WTC11 (cell line): ENCODE results near the gene DLG5. TPM values are rescaled to one million over a fixed set of nuclear protein-coding genes. Genes with fewer than 3 reads are reported as not detected.

Experiments
- ATAC-seq: fragments of 200-7000 bp; cut with Tn5 transposase; 2 replicates; pipeline ENCODE4 v1.10.0; 2021; ENCODE audit warnings: mild to moderate bottlenecking, moderate library complexity
- CTCF ChIA-PET: fragments of 300-600 bp; sonication (Branson Sonifier 250); formaldehyde crosslinking; loops from one replicate; lab custom pipeline; 2021; ENCODE audit warnings: antibody characterized with exemption; lab: Charles Lee
- POLR2A ChIA-PET: fragments of 350-600 bp; sonication (Branson Sonifier 250); formaldehyde crosslinking; loops from one replicate; lab custom pipeline; 2021; ENCODE audit warnings: antibody characterized with exemption; lab: Charles Lee
- DNase-seq: peaks from one replicate; pipeline ENCODE4 v3.0.0; 2021; ENCODE audit warnings: low spot score
- H3K27ac Mint-ChIP-seq: 2 replicates; pipeline ENCODE4 v1.8.0; 2021; ENCODE audit warnings: mixed read lengths
- H3K27me3 Mint-ChIP-seq: 2 replicates; pipeline ENCODE4 v1.8.0; 2021; ENCODE audit warnings: low read depth, mild to moderate bottlenecking, moderate library complexity, mixed read lengths
- H3K36me3 Mint-ChIP-seq: 2 replicates; pipeline ENCODE4 v1.8.0; 2021; ENCODE audit warnings: mixed read lengths
- H3K4me1 Mint-ChIP-seq: 2 replicates; pipeline ENCODE4 v1.8.0; 2022; ENCODE audit warnings: mixed read lengths
- H3K4me3 Mint-ChIP-seq: 2 replicates; pipeline ENCODE4 v1.8.0; 2021; ENCODE audit warnings: mild to moderate bottlenecking, moderate library complexity, mixed read lengths
- H3K9me3 Mint-ChIP-seq: 2 replicates; pipeline ENCODE4 v1.8.0; 2021; ENCODE audit warnings: mixed read lengths
- CREM ChIP-seq: sonication (generic); formaldehyde crosslinking; IDR thresholded peaks from 2 replicates; pipeline ENCODE4 v1.8.1; 2022; ENCODE audit warnings: mild to moderate bottlenecking, missing genetic modification reagents, moderate library complexity
- ELF4 ChIP-seq: sonication (generic); formaldehyde crosslinking; IDR thresholded peaks from 2 replicates; pipeline ENCODE4 v1.8.1; 2022; ENCODE audit warnings: low read depth, mild to moderate bottlenecking, moderate library complexity, missing genetic modification reagents
- FOXK1 ChIP-seq: sonication (generic); formaldehyde crosslinking; IDR thresholded peaks from 2 replicates; pipeline ENCODE4 v1.8.0; 2022; ENCODE audit warnings: mild to moderate bottlenecking, moderate library complexity, missing genetic modification reagents
- GRHL2 ChIP-seq: fragments of 250-450 bp; sonication (Bioruptor Pico); IDR thresholded peaks from 2 replicates; pipeline ENCODE4 v1.8.0; 2022; ENCODE audit warnings: mild to moderate bottlenecking, moderate library complexity; ENCODE audit not compliant: insufficient replicate concordance, severe bottlenecking
- GTF2I ChIP-seq: fragments of 250-450 bp; sonication (Bioruptor Pico); conservative IDR thresholded peaks from 2 replicates; pipeline ENCODE4 v1.4.0; 2021; ENCODE audit warnings: mild to moderate bottlenecking
- HMGA2 ChIP-seq: fragments of 250-450 bp; sonication (Bioruptor Pico); IDR thresholded peaks from 2 replicates; pipeline ENCODE4 v1.4.0; 2021; ENCODE audit warnings: mild to moderate bottlenecking, moderate library complexity
- MYBL2 ChIP-seq: sonication (generic); formaldehyde crosslinking; IDR thresholded peaks from 2 replicates; pipeline ENCODE4 v1.8.1; 2023; ENCODE audit warnings: mild to moderate bottlenecking, moderate library complexity, missing genetic modification reagents
- NFATC4 ChIP-seq: fragments of 250-450 bp; sonication (Bioruptor Pico); IDR thresholded peaks from 2 replicates; pipeline ENCODE4 v1.9.0; 2021; ENCODE audit warnings: mild to moderate bottlenecking
- NR2C2 ChIP-seq: sonication (generic); formaldehyde crosslinking; IDR thresholded peaks from 2 replicates; pipeline ENCODE4 v1.8.0; 2022; ENCODE audit warnings: mild to moderate bottlenecking, missing genetic modification reagents
- SMAD4 ChIP-seq: sonication (generic); formaldehyde crosslinking; IDR thresholded peaks from 2 replicates; pipeline ENCODE4 v1.8.0; 2022; ENCODE audit warnings: mild to moderate bottlenecking, missing genetic modification reagents
- SOX15 ChIP-seq: fragments of 250-450 bp; sonication (Bioruptor Pico); IDR thresholded peaks from 2 replicates; pipeline ENCODE4 v1.9.0; 2021; ENCODE audit warnings: mild to moderate bottlenecking
- ZNF396 ChIP-seq: fragments of 250-450 bp; sonication (Bioruptor Pico); IDR thresholded peaks from 2 replicates; pipeline ENCODE4 v1.8.0; 2021; ENCODE audit warnings: mild to moderate bottlenecking, moderate library complexity, borderline replicate concordance
- ZNF671 ChIP-seq: fragments of 250-450 bp; sonication (Bioruptor Pico); IDR thresholded peaks from 2 replicates; pipeline ENCODE4 v1.8.0; 2021; ENCODE audit warnings: mild to moderate bottlenecking
- total RNA-seq: library from RNA; stranded (reverse); gene quantifications from 3 replicates; pipeline ENCODE4 v1.2.3, GENCODE V29; 2021
- TF ChIP-seq, protein P1 (sequence below): sonication (generic); formaldehyde crosslinking; IDR thresholded peaks from 2 replicates; pipeline ENCODE4 v1.8.0; 2022; ENCODE audit warnings: mild to moderate bottlenecking, missing genetic modification reagents
- TF ChIP-seq, protein P2 (sequence below): fragments of 250-450 bp; sonication (Bioruptor Pico); IDR thresholded peaks from 2 replicates; pipeline ENCODE4 v2.1.2; 2022; ENCODE audit warnings: mild to moderate bottlenecking, moderate library complexity
- TF ChIP-seq, protein P3 (sequence below): sonication (generic); formaldehyde crosslinking; IDR thresholded peaks from 2 replicates; pipeline ENCODE4 v1.8.0; 2023; ENCODE audit warnings: missing genetic modification reagents
- TF ChIP-seq, protein P4 (sequence below): sonication (generic); formaldehyde crosslinking; IDR thresholded peaks from 2 replicates; pipeline ENCODE4 v1.8.1; 2022; ENCODE audit warnings: missing genetic modification reagents, borderline replicate concordance
- TF ChIP-seq, protein P5 (sequence below): sonication (generic); formaldehyde crosslinking; IDR thresholded peaks from 2 replicates; pipeline ENCODE4 v1.8.1; 2023; ENCODE audit warnings: mild to moderate bottlenecking, moderate library complexity, missing genetic modification reagents
- TF ChIP-seq, protein P6 (sequence below): fragments of 250-450 bp; sonication (Bioruptor Pico); IDR thresholded peaks from 2 replicates; pipeline ENCODE4 v1.9.0; 2021; ENCODE audit warnings: mild to moderate bottlenecking

The DLG5 gene
- total RNA-seq, 1 experiment from 2014 or later, result 65.5 TPM

DNA sequence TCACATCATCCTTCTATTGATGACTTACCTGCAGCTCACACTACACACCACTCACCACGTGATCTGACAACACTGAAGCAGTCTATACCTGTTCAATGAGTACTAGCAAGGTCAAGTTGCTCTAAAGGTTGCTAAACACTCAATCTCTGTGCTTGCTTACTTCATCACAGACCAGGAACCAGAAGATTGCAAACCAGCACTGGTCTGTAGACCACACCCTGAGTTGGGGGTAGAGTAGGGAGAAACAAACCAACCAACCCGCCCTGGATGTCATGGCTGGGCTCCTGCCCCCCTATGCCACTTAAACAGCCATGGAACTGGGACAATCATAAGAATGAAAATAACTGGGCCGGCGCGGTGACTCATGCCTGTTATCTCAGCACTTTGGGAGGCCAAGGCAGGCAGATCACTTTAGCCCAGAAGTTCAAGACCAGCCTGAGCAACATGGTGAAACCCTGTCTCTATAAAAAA is 19.6 kb downstream of the DLG5 start (continued):
- TF ChIP-seq, protein P1, sequence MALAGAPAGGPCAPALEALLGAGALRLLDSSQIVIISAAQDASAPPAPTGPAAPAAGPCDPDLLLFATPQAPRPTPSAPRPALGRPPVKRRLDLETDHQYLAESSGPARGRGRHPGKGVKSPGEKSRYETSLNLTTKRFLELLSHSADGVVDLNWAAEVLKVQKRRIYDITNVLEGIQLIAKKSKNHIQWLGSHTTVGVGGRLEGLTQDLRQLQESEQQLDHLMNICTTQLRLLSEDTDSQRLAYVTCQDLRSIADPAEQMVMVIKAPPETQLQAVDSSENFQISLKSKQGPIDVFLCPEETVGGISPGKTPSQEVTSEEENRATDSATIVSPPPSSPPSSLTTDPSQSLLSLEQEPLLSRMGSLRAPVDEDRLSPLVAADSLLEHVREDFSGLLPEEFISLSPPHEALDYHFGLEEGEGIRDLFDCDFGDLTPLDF, result no peak
- no peak for TF ChIP-seq SMAD4
- TF ChIP-seq GRHL2 (CRISPR knock-in tag), result no peak
- no peak for TF ChIP-seq SOX15

DNA sequence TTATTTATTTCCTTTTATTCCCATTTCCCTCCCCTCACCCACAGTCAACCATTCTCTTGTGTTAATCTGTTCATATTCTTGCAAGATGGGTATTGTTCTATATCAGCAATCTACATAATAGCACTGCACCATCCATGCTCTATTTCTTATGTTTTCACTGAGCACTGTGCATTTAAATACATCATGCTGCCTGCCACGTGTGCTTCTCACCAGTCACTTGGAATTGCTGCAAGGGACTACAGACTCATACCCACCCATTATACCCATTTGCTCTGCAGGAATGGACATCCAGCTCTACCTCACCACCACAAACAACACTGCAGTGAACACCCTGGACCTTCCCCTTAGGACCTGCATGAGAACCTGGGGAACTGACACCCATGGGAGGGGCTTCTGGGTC is 20.8 kb downstream of the DLG5 start:
- POLR2A ChIA-PET, result interaction anchor here (0.9 kb wide), 1 partner anchor 28 kb away, joined by 3 read pairs; no protein-coding TSS in a partner anchor
- no peak overlapping the region for H3K4me3 Mint-ChIP-seq
- no peak for TF ChIP-seq HMGA2 (CRISPR knock-in tag)
- TF ChIP-seq ZNF396 (CRISPR knock-in tag), result no peak
- no peak for TF ChIP-seq CREM (CRISPR knock-in tag)
- DNase-seq (no peak), ATAC-seq (no peak)
- no peak overlapping the region for H3K27ac Mint-ChIP-seq
- CTCF ChIA-PET, result interaction anchor here (1.6 to 2.2 kb wide), 3 partner anchors 16 to 69 kb away, joined by 6 to 9 read pairs (median 7); no protein-coding TSS in a partner anchor
- H3K36me3 Mint-ChIP-seq, result no peaks in the 10 kb centered on the region
- no peaks in the 10 kb centered on the region for H3K27me3 Mint-ChIP-seq
- H3K9me3 Mint-ChIP-seq, result no peaks in the 10 kb centered on the region
- peaks cover 41% of the 10 kb centered on the region for H3K4me1 Mint-ChIP-seq

DNA sequence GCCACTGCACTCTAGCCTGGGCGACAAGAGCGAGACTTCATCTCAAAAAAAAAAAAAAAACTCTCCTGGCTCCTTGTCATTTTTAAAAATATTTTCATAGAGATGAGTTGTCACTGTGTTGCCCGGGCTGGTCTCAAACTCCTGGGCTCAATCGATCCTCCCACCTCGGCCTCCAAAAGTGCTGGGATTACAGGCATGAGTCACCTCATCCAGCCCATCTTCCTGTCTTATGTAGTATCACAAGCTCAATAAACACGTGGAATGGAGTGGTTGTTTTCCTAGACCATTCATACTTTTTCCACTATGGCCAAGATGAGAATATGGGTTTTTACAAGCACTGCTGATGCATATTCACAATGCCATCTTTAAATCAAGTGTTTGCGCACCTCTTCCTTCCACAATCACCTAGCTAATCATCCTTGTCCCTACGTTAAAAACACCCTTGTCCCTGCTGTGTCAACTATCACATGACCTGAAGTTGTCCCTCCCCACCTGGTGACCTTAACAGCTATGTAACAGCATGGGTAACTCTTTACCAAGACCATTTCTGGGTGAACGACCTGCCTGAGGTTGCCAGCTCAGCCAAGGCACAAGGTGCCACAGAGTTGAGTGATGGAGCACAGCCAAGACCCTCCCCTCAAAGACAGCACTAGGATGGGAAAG is 21.3 kb downstream of the DLG5 start:
- Mint-ChIP-seq H3K4me3 (no peak overlapping the region), H3K9me3 (no peaks in the 10 kb centered on the region), H3K4me1 (peaks cover 36% of the 10 kb centered on the region), H3K36me3 (no peaks in the 10 kb centered on the region), H3K27me3 (no peaks in the 10 kb centered on the region), H3K27ac (peak overlapping the region; percentile 73)
- ChIA-PET CTCF (interaction anchor here (1.6 to 2.2 kb wide), 3 partner anchors 16 to 69 kb away, joined by 6 to 9 read pairs (median 7); no protein-coding TSS in a partner anchor), POLR2A (no interaction called here)
- TF ChIP-seq FOXK1 (CRISPR knock-in tag) (no peak), ZNF671 (no peak), MYBL2 (CRISPR knock-in tag) (no peak), GTF2I (CRISPR knock-in tag) (no peak), ELF4 (no peak), NR2C2 (CRISPR knock-in tag) (no peak), NFATC4 (CRISPR knock-in tag) (no peak), GRHL2 (CRISPR knock-in tag) (no peak)
- TF ChIP-seq, protein P2, sequence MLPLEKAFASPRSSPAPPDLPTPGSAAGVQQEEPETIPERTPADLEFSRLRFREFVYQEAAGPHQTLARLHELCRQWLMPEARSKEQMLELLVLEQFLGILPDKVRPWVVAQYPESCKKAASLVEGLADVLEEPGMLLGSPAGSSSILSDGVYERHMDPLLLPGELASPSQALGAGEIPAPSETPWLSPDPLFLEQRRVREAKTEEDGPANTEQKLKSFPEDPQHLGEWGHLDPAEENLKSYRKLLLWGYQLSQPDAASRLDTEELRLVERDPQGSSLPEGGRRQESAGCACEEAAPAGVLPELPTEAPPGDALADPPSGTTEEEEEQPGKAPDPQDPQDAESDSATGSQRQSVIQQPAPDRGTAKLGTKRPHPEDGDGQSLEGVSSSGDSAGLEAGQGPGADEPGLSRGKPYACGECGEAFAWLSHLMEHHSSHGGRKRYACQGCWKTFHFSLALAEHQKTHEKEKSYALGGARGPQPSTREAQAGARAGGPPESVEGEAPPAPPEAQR, result no peak
- TF ChIP-seq, protein P3, sequence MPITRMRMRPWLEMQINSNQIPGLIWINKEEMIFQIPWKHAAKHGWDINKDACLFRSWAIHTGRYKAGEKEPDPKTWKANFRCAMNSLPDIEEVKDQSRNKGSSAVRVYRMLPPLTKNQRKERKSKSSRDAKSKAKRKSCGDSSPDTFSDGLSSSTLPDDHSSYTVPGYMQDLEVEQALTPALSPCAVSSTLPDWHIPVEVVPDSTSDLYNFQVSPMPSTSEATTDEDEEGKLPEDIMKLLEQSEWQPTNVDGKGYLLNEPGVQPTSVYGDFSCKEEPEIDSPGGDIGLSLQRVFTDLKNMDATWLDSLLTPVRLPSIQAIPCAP, result no peak
- TF ChIP-seq, protein P4, sequence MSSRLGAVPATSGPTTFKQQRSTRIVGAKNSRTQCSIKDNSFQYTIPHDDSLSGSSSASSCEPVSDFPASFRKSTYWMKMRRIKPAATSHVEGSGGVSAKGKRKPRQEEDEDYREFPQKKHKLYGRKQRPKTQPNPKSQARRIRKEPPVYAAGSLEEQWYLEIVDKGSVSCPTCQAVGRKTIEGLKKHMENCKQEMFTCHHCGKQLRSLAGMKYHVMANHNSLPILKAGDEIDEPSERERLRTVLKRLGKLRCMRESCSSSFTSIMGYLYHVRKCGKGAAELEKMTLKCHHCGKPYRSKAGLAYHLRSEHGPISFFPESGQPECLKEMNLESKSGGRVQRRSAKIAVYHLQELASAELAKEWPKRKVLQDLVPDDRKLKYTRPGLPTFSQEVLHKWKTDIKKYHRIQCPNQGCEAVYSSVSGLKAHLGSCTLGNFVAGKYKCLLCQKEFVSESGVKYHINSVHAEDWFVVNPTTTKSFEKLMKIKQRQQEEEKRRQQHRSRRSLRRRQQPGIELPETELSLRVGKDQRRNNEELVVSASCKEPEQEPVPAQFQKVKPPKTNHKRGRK (CRISPR knock-in tag), result no peak
- TF ChIP-seq, protein P5, sequence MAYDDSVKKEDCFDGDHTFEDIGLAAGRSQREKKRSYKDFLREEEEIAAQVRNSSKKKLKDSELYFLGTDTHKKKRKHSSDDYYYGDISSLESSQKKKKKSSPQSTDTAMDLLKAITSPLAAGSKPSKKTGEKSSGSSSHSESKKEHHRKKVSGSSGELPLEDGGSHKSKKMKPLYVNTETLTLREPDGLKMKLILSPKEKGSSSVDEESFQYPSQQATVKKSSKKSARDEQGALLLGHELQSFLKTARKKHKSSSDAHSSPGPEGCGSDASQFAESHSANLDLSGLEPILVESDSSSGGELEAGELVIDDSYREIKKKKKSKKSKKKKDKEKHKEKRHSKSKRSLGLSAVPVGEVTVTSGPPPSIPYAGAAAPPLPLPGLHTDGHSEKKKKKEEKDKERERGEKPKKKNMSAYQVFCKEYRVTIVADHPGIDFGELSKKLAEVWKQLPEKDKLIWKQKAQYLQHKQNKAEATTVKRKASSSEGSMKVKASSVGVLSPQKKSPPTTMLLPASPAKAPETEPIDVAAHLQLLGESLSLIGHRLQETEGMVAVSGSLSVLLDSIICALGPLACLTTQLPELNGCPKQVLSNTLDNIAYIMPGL (CRISPR knock-in tag), result no peak
- TF ChIP-seq, protein P6, sequence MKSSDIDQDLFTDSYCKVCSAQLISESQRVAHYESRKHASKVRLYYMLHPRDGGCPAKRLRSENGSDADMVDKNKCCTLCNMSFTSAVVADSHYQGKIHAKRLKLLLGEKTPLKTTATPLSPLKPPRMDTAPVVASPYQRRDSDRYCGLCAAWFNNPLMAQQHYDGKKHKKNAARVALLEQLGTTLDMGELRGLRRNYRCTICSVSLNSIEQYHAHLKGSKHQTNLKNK (CRISPR knock-in tag), result no peak
- ATAC-seq, result no peak
- no peak for DNase-seq
